Measurements from ENCODE around the gene OLIG1.

The OLIG1 gene

DNA sequence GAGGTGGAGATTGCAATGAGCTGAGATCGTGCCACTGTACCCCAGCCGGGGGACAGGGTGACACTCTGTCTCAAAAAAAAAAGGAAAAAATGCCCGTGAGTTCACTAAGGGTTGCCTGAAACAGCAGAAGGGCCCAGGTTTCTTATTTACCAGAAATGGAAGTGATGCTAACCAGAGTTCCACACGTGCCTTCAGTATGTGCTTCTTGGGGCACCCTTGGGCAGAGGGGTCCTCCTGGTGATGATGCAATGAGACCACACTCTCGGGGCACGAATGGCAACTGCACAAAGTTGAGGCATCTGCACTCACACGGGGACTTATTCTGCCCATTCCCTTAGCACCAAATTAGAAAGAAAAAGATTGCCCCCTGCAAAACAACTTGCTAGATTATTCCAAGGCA lies 29.2 kb downstream of the OLIG1 start:
- no peaks in the 10 kb centered on the region for H3K4me1 ChIP-seq (ENCODE audit: control insufficient read depth, insufficient read depth, low read length, poor library complexity, severe bottlenecking)
- no peaks in the 10 kb centered on the region for H3K9me3 ChIP-seq (ENCODE audit: control insufficient read depth, low read length)
- no peaks in the 10 kb centered on the region for H3K36me3 ChIP-seq (ENCODE audit: control insufficient read depth, insufficient read depth, low read length)
- H3K27ac ChIP-seq (ENCODE audit: low read depth, low read length, severe bottlenecking): no peak overlapping the region
- H3K4me3 ChIP-seq (ENCODE audit: extremely low read depth, insufficient read depth, low read length, poor library complexity, severe bottlenecking): no peak overlapping the region
- WGBS, 2 experiments (ENCODE audit: insufficient coverage in 2 of 2): 85 to 98% methylated on average over 7 of the region's 7 CpGs

DNA sequence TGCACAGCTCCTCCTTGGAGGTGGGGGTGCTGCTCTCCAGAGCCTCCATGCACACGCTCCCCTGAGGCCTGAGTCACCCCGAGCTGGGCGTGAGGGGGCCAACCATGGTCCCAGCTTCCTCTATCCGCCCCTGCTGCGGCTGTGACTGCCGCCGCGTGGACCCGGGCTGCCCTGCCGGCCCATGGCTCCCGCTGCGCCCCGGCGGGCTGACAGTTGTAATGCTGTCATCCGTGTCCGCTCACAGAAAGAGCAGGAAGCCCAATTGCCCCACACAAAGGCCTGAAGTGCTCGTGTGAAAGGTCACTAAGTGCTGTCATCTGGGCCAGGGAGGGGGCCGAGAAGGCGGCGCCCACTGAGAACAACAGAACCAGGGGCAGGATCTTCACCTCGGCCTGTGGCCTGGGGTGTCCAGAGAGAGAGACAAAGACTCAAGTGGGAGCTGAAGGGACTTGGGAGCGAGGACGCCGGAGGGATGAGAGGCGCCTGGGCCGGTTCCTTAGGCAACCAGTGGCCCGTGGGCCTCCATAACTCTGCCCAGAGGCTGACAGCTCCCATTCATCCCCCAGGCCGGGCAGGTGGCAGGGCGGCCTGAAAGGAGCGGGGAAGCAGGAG lies 31.5 kb downstream of the OLIG1 start:
- peak overlapping the region; percentile 10 for H3K27ac ChIP-seq (ENCODE audit: low read depth, low read length, severe bottlenecking)
- WGBS, 2 experiments (ENCODE audit: insufficient coverage in 2 of 2): 64 to 74% methylated on average over 21 to 26 of the region's 30 CpGs

DNA sequence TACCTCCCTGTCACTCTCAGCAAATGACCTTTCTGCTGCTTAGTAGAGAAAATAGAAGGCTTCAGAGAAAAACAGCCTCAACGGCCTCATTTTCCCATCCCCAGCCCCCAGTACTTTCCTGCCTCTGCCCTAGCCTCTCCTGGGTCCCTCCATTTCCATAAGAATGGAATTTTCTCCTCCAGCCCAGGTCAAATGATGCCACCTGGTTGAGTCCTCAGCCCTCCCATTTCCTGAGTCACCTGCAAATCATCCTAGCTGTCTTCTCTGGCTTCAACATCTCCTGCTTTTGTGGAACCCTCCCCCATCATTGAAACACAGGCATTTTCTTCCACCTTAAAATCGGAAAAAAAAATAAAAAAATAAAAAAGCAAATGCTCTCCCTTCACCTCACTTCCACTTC lies 35.1 kb downstream of the OLIG1 start:
- WGBS, 2 experiments (ENCODE audit: insufficient coverage in 2 of 2): 0 to 21% methylated on average over 1 to 2 of the region's 2 CpGs
- Histone ChIP-seq H3K4me3 (ENCODE audit: extremely low read depth, insufficient read depth, low read length, poor library complexity, severe bottlenecking) (no peak overlapping the region), H3K4me1 (ENCODE audit: control insufficient read depth, insufficient read depth, low read length, poor library complexity, severe bottlenecking) (peaks cover 4% of the 10 kb centered on the region), H3K27ac (ENCODE audit: low read depth, low read length, severe bottlenecking) (no peak overlapping the region), H3K9me3 (ENCODE audit: control insufficient read depth, low read length) (no peaks in the 10 kb centered on the region), H3K36me3 (ENCODE audit: control insufficient read depth, insufficient read depth, low read length) (no peaks in the 10 kb centered on the region)

More for the DNA sequence above, 31.5 kb downstream of the OLIG1 start:
- Histone ChIP-seq H3K4me1 (ENCODE audit: control insufficient read depth, insufficient read depth, low read length, poor library complexity, severe bottlenecking) (no peaks in the 10 kb centered on the region), H3K9me3 (ENCODE audit: control insufficient read depth, low read length) (no peaks in the 10 kb centered on the region), H3K36me3 (ENCODE audit: control insufficient read depth, insufficient read depth, low read length) (no peaks in the 10 kb centered on the region), H3K4me3 (ENCODE audit: extremely low read depth, insufficient read depth, low read length, poor library complexity, severe bottlenecking) (no peak overlapping the region)

DNA sequence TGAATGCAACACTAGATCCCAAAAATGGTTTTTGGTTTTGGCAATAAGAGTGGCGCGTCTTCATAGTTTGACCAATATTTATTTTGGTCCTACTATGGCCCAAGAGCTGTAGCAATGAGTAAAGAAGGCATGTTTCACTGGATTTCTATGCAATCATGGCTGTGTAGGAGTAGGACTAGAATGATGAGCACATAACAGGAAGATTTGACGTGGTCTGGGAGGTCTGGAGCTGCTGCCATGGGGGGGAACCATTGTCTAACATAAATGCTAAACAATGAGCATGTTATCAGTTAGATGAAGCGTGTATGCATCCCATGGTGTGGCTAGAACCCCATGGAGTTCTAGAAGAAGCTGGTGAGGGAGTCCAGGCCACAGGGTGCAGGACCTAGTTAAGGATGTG lies 38.3 kb downstream of the OLIG1 start:
- H3K4me3 ChIP-seq (ENCODE audit: extremely low read depth, insufficient read depth, low read length, poor library complexity, severe bottlenecking): no peak overlapping the region
- no peaks in the 10 kb centered on the region for H3K36me3 ChIP-seq (ENCODE audit: control insufficient read depth, insufficient read depth, low read length)
- peaks cover 4% of the 10 kb centered on the region for H3K4me1 ChIP-seq (ENCODE audit: control insufficient read depth, insufficient read depth, low read length, poor library complexity, severe bottlenecking)
- H3K9me3 ChIP-seq (ENCODE audit: control insufficient read depth, low read length): no peaks in the 10 kb centered on the region
- no peak overlapping the region for H3K27ac ChIP-seq (ENCODE audit: low read depth, low read length, severe bottlenecking)
- 88 to 93% methylated on average over 3 to 4 of the region's 4 CpGs for WGBS, 2 experiments (ENCODE audit: insufficient coverage in 2 of 2)

DNA sequence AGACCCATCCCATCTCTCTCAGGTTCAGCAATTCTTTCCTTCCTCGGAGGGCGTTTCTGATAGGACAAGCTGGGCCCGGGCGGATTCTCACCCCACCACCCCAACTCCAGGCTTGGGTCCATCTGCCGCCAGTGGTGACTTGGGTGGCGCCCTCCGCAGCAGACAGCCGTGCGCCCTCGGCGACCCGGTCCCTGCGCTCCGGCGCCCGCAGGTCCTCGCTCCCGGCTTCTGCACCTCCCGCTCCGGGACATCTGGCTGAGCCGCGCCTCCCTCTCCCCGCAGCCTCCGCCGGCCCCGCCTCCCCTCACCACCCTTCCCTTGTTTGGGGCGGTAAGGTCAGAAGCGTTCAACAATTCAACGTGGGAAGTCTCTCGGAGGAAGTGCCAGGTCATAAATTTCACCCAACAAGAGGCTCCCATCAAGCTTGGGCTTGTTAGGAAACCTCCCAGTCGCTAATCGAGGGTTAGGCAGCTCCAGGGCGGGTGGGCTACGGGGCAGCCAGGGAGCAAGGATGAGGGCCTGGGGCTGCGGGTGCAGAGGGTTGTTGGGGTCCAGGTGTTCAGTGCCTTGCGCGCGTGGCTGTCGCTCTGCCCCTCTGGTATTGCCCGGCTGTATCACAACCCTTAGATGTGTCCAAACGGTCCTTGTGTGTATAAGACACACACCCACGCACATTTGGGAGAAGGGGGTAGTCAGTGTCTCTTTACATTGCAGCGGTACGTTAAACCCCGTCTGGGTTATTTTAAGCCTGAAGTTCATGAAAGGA lies 39.8 kb downstream of the OLIG1 start:
- Histone ChIP-seq H3K27ac (ENCODE audit: low read depth, low read length, severe bottlenecking) (no peak overlapping the region), H3K9me3 (ENCODE audit: control insufficient read depth, low read length) (no peaks in the 10 kb centered on the region), H3K36me3 (ENCODE audit: control insufficient read depth, insufficient read depth, low read length) (no peaks in the 10 kb centered on the region), H3K4me1 (ENCODE audit: control insufficient read depth, insufficient read depth, low read length, poor library complexity, severe bottlenecking) (peaks cover 4% of the 10 kb centered on the region), H3K4me3 (ENCODE audit: extremely low read depth, insufficient read depth, low read length, poor library complexity, severe bottlenecking) (no peak overlapping the region)
- WGBS, 2 experiments (ENCODE audit: insufficient coverage in 2 of 2): 24 to 27% methylated on average over 36 to 39 of the region's 45 CpGs

DNA sequence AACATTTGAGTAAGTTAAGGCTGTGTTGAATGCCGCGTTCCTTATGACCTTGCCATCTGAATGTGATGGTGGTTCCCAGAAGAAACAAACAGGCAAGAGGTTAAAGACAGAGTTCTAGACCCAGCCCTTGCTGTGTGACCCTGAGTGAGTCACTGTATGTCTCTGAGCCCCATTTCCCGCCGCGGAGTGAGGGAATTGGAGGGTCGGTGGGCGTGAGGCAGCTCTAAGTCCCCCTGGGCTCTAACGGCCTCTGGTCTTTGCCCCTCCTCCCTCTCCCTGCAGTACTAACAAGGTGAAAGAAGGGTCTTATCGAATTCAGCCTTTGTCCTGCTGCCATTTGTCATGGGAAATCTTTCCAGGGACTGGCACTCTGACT lies 40.4 kb downstream of the OLIG1 start:
- Histone ChIP-seq H3K4me3 (ENCODE audit: extremely low read depth, insufficient read depth, low read length, poor library complexity, severe bottlenecking) (no peak overlapping the region), H3K36me3 (ENCODE audit: control insufficient read depth, insufficient read depth, low read length) (no peaks in the 10 kb centered on the region), H3K9me3 (ENCODE audit: control insufficient read depth, low read length) (no peaks in the 10 kb centered on the region), H3K27ac (ENCODE audit: low read depth, low read length, severe bottlenecking) (no peak overlapping the region), H3K4me1 (ENCODE audit: control insufficient read depth, insufficient read depth, low read length, poor library complexity, severe bottlenecking) (peaks cover 4% of the 10 kb centered on the region)
- 69 to 74% methylated on average over 8 to 9 of the region's 9 CpGs for WGBS, 2 experiments (ENCODE audit: insufficient coverage in 2 of 2)

DNA sequence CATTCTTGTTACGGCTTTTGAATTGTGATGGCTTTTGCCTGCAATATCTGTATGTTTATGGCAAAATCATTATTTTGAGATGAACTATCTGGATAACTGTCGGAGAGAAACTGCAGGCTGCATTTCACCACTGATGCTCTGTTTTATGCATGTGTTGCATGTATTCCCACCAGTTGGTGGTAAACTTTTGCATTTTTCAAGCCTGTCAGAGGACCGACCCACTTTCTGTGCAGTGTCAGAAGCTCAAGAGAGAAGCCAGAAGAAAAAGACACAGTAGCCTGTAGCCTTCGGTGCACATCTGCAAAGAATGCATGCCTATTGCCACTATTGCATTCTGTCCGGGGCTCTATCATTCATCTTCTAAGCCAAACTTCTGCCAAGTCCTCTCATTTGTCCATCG lies 41.6 kb downstream of the OLIG1 start:
- WGBS, 2 experiments (ENCODE audit: insufficient coverage in 2 of 2): 93 to 95% methylated on average over 5 to 6 of the region's 6 CpGs

DNA sequence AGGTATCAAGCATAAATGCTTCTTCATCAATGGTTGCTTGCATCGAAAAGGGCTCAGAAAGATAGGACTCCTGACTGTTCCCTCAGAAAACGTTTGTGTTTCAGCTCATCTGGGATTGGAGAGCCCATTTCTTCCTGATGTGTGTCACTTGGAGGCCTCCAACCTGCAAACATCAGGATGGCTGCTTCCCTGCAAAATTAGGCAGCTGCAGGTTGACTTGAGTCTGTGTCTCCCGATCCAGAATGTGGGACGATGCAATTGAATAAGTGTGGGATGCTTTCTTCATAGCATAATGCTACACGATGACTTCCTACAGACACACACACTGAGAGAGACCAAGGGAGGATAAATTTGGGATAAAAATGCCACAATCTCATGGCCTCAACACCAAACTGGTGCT lies 42.2 kb downstream of the OLIG1 start:
- no peaks in the 10 kb centered on the region for H3K9me3 ChIP-seq (ENCODE audit: control insufficient read depth, low read length)
- whole genome bisulfite sequencing, 2 experiments (ENCODE audit: insufficient coverage in 2 of 2): 62 to 70% methylated on average over 2 of the region's 5 CpGs
- no peaks in the 10 kb centered on the region for H3K36me3 ChIP-seq (ENCODE audit: control insufficient read depth, insufficient read depth, low read length)
- H3K27ac ChIP-seq (ENCODE audit: low read depth, low read length, severe bottlenecking): no peak overlapping the region
- H3K4me3 ChIP-seq (ENCODE audit: extremely low read depth, insufficient read depth, low read length, poor library complexity, severe bottlenecking): no peak overlapping the region
- H3K4me1 ChIP-seq (ENCODE audit: control insufficient read depth, insufficient read depth, low read length, poor library complexity, severe bottlenecking): peaks cover 4% of the 10 kb centered on the region

More for the DNA sequence above, 41.6 kb downstream of the OLIG1 start:
- Histone ChIP-seq H3K4me1 (ENCODE audit: control insufficient read depth, insufficient read depth, low read length, poor library complexity, severe bottlenecking) (peaks cover 4% of the 10 kb centered on the region), H3K4me3 (ENCODE audit: extremely low read depth, insufficient read depth, low read length, poor library complexity, severe bottlenecking) (no peak overlapping the region), H3K9me3 (ENCODE audit: control insufficient read depth, low read length) (no peaks in the 10 kb centered on the region), H3K36me3 (ENCODE audit: control insufficient read depth, insufficient read depth, low read length) (no peaks in the 10 kb centered on the region), H3K27ac (ENCODE audit: low read depth, low read length, severe bottlenecking) (no peak overlapping the region)

DNA sequence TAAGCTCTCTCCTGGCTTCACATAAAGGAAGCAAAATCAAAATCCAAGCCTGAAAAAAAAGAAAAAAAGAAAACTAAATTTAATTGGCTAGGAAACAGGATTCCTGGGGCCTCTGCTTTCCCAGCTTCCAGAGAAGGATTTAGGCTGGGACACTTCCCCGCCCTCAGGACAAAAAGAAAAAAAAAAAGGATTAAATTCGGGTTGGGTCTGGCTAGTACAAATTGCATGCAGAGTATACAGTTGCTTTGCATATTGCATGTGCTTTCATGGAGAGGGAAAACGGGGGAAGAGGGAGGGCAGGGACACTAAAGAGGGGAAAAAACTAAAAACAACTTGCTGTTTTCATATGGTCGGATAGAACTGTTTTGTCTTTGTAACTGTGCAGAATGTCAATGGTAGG lies 42.7 kb downstream of the OLIG1 start:
- H3K36me3 ChIP-seq (ENCODE audit: control insufficient read depth, insufficient read depth, low read length): no peaks in the 10 kb centered on the region
- no peaks in the 10 kb centered on the region for H3K9me3 ChIP-seq (ENCODE audit: control insufficient read depth, low read length)
- WGBS, 2 experiments (ENCODE audit: insufficient coverage in 2 of 2): 51% methylated on average over 4 of the region's 4 CpGs
- no peak overlapping the region for H3K27ac ChIP-seq (ENCODE audit: low read depth, low read length, severe bottlenecking)
- H3K4me1 ChIP-seq (ENCODE audit: control insufficient read depth, insufficient read depth, low read length, poor library complexity, severe bottlenecking): peaks cover 4% of the 10 kb centered on the region
- H3K4me3 ChIP-seq (ENCODE audit: extremely low read depth, insufficient read depth, low read length, poor library complexity, severe bottlenecking): no peak overlapping the region

DNA sequence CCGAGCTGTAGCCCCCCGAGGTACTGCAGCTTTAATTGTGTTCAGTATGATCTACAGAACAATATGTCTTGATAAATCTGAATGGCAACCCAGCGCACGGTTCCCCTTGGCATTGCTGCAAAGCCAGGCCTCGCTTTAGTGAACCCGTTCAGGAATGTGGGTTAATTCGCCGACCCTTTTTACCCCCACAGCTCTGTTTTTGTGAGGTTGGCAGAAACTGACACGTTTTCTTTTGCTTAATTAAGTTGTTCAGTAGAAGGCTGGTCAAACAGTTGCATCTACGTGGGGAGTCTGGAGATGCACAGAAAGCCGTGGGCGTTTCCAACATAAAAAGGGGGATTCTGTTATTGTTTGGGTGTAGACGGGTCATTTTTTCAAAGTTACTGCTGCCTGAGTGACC lies 43.2 kb downstream of the OLIG1 start:
- H3K4me1 ChIP-seq (ENCODE audit: control insufficient read depth, insufficient read depth, low read length, poor library complexity, severe bottlenecking): peaks cover 4% of the 10 kb centered on the region
- no peak overlapping the region for H3K4me3 ChIP-seq (ENCODE audit: extremely low read depth, insufficient read depth, low read length, poor library complexity, severe bottlenecking)
- no peaks in the 10 kb centered on the region for H3K36me3 ChIP-seq (ENCODE audit: control insufficient read depth, insufficient read depth, low read length)
- H3K9me3 ChIP-seq (ENCODE audit: control insufficient read depth, low read length): no peaks in the 10 kb centered on the region
- no peak overlapping the region for H3K27ac ChIP-seq (ENCODE audit: low read depth, low read length, severe bottlenecking)
- 74 to 82% methylated on average over 10 to 12 of the region's 13 CpGs for WGBS, 2 experiments (ENCODE audit: insufficient coverage in 2 of 2)

DNA sequence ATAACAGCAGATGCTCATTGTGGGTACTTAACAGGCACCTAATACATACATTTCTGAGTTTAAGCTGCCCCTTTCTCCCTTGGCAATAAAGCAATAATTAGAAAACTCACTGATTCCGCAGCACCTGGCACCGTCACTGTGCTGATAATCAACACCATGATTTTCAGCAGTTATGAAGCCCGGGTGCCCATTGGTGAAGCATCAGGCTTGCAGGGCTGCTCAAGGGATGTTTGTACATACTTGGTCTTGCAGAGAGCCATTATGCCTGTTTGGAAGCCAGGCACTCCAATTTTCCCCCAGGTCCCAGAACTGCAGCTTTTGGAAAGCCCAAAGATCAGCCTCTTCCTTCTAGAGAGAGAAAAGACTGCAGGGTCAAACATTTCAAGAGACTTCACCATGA lies 44.3 kb downstream of the OLIG1 start:
- WGBS, 2 experiments (ENCODE audit: insufficient coverage in 2 of 2): 95 to 100% methylated on average over 3 of the region's 3 CpGs
- Histone ChIP-seq H3K4me3 (ENCODE audit: extremely low read depth, insufficient read depth, low read length, poor library complexity, severe bottlenecking) (no peak overlapping the region), H3K27ac (ENCODE audit: low read depth, low read length, severe bottlenecking) (no peak overlapping the region), H3K4me1 (ENCODE audit: control insufficient read depth, insufficient read depth, low read length, poor library complexity, severe bottlenecking) (peaks cover 4% of the 10 kb centered on the region), H3K9me3 (ENCODE audit: control insufficient read depth, low read length) (no peaks in the 10 kb centered on the region), H3K36me3 (ENCODE audit: control insufficient read depth, insufficient read depth, low read length) (no peaks in the 10 kb centered on the region)
